GM23248 (cell line): ENCODE results near the gene RAD51B. TPM values are rescaled to one million over a fixed set of nuclear protein-coding genes. Genes with fewer than 3 reads are reported as not detected.
A peak's percentile ranks its signal among the peaks of the same experiment; 100 is the strongest.

ENCODE experiments used
- DNase-seq: peaks from one replicate; pipeline ENCODE4 v3.0.0-alpha.2; 2015
- H2AFZ ChIP-seq: fragments of 200-600 bp; sonication (generic); 2 replicates; pipeline ENCODE4 v1.6.1; 2016; ENCODE audit warnings: antibody characterized with exemption
- H3F3A ChIP-seq: fragments of 200-600 bp; sonication (generic); 2 replicates; pipeline ENCODE4 v1.6.1; 2016; ENCODE audit warnings: mild to moderate bottlenecking, antibody characterized with exemption, mixed run types; ENCODE audit not compliant: insufficient read depth
- H3K27ac ChIP-seq: fragments of 200-600 bp; sonication (generic); 2 replicates; pipeline ENCODE4 v1.5.1; 2016; ENCODE audit warnings: mild to moderate bottlenecking
- H3K27me3 ChIP-seq: fragments of 200-600 bp; sonication (generic); replicated peaks from 2 replicates; pipeline ENCODE4 v1.6.1; 2016; ENCODE audit warnings: mild to moderate bottlenecking; ENCODE audit not compliant: insufficient read depth
- H3K36me3 ChIP-seq: fragments of 200-600 bp; sonication (generic); 2 replicates; pipeline ENCODE4 v1.6.1; 2016; ENCODE audit warnings: low read depth, mild to moderate bottlenecking
- H3K4me1 ChIP-seq: fragments of 200-600 bp; sonication (generic); 2 replicates; pipeline ENCODE4 v1.6.1; 2016; ENCODE audit warnings: mild to moderate bottlenecking; ENCODE audit not compliant: insufficient read depth
- H3K4me2 ChIP-seq: fragments of 200-600 bp; sonication (generic); one replicate; pipeline ENCODE4 v1.6.1; 2016; ENCODE audit warnings: mild to moderate bottlenecking; ENCODE audit not compliant: unreplicated experiment
- H3K4me3 ChIP-seq: fragments of 200-600 bp; sonication (generic); 2 replicates; pipeline ENCODE4 v1.5.1; 2016; ENCODE audit warnings: mild to moderate bottlenecking
- H3K79me2 ChIP-seq: fragments of 200-600 bp; sonication (generic); 2 replicates; pipeline ENCODE4 v1.6.1; 2016; ENCODE audit warnings: mild to moderate bottlenecking; ENCODE audit not compliant: insufficient read depth
- H3K9ac ChIP-seq: fragments of 200-600 bp; sonication (generic); 2 replicates; pipeline ENCODE4 v1.6.1; 2016; ENCODE audit warnings: mild to moderate bottlenecking
- H3K9me2 ChIP-seq: fragments of 200-600 bp; sonication (generic); 2 replicates; pipeline ENCODE4 v1.6.1; 2016; ENCODE audit warnings: mixed run types, mild to moderate bottlenecking, moderate library complexity; ENCODE audit not compliant: insufficient read depth
- H3K9me3 ChIP-seq: fragments of 200-600 bp; sonication (generic); one replicate; pipeline ENCODE4 v1.6.1; 2017; ENCODE audit warnings: low read depth
- H4K20me1 ChIP-seq: fragments of 200-600 bp; sonication (generic); 2 replicates; pipeline ENCODE4 v1.6.0; 2016; ENCODE audit not compliant: insufficient read depth
- EZH2 ChIP-seq: fragments of 200-600 bp; sonication (generic); IDR thresholded peaks from 2 replicates; pipeline ENCODE4 v1.6.1; 2018; ENCODE audit warnings: antibody characterized with exemption, mild to moderate bottlenecking; ENCODE audit not compliant: insufficient read depth, poor library complexity, severe bottlenecking
- EZH2phosphoT487 ChIP-seq: fragments of 200-600 bp; sonication (generic); IDR thresholded peaks from 2 replicates; pipeline ENCODE4 v1.6.1; 2018; ENCODE audit warnings: antibody characterized with exemption, moderate library complexity, mild to moderate bottlenecking, low read depth; ENCODE audit not compliant: insufficient read depth
- WGBS, 2 experiments: methylation state at CpG; one replicate each; pipeline ENCODE4 v1.1.6; 2015 to 2017; ENCODE audit warnings: low lambda C conversion rate in 2 of 2, low coverage in 1 of 2; ENCODE audit errors: missing lambda C conversion rate in 2 of 2; 5-methylcytosine and 5-hydroxymethylcytosine counted together
- in situ Hi-C: fragments of 300-500 bp; cut with MboI; formaldehyde crosslinking; loops from 2 replicates; pipeline ENCODE4 v1.15.0; 2020
- polyA plus RNA-seq: library from polyadenylated mRNA; unstranded; fragments of >200 nt; fragmentation: Nextera tagmentation; extraction: Ambion mirVana; gene quantifications from 2 replicates; pipeline ENCODE4 v1.2.1, GENCODE V29; 2016
- total RNA-seq: library from RNA; depleted of rRNA; stranded (reverse); fragments of >200 nt; shearing (Covaris generic); gene quantifications from 2 replicates; pipeline ENCODE4 v1.2.3, GENCODE V29; 2014

RAD51B gene
- total and polyA plus RNA-seq, 2 experiments from 2014 or later = 4.0 to 8.8 TPM

- Histone ChIP-seq H3K4me1 (peaks cover 4% of the 10 kb centered on the region; the same call in 1 of the 2 replicates), H3K79me2 (no peaks in the 10 kb centered on the region), H3K4me3 (no peak overlapping the region), H3K9ac (no peak overlapping the region), H3K9me3 (no peaks in the 10 kb centered on the region), H3K36me3 (no peaks in the 10 kb centered on the region), H4K20me1 (no peaks in the 10 kb centered on the region), H2AFZ (no peak overlapping the region), H3K9me2 (no peaks in the 10 kb centered on the region), H3K4me2 (no peak overlapping the region), H3K27ac (no peak overlapping the region), H3F3A (no peaks in the 10 kb centered on the region), H3K27me3 (no peaks in the 10 kb centered on the region)
- DNase-seq = no peak
- 91 to 92% methylated on average over 5 of the region's 5 CpGs for WGBS, 2 experiments
- no peak for TF ChIP-seq EZH2
- TF ChIP-seq EZH2phosphoT487 = no peak
- in situ Hi-C loops = no loop called here
These were observed 261.9 kb downstream of the RAD51B start for GRCh38 chr14:68081489-68081888.

DNA sequence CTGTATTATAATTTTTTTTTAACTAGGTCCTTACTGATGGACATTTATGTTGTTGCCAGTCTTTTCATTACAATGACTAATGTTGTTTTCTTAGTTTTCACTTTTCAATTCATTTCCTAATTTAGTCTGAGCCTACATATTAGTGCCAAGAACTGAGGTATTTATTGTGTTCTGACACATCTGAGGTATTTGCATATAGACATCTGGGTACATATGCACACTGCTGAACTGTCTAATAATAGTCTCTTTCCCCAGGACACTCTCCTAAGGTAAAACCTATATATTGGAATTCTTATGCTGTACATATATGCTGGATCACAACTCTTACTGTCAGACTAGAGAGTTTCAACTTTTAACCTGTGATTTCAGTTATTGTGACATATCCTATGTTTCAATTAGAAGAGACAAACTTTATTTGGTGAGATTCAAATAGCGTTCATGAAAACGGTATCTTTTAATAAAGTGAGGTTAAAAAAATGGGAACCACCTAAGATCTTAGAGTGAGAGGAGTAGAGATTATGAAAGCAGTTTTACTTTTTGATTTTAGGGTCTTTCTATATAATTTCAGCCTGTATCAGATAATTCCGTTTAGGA lies 263.2 kb downstream of the RAD51B start:
- Histone ChIP-seq H3K36me3 (no peaks in the 10 kb centered on the region), H3K27me3 (no peaks in the 10 kb centered on the region), H3K79me2 (no peaks in the 10 kb centered on the region), H3K9me3 (no peaks in the 10 kb centered on the region), H3K4me2 (no peak overlapping the region), H3K9ac (no peak overlapping the region), H3K4me1 (no peaks in the 10 kb centered on the region), H3K27ac (no peak overlapping the region), H2AFZ (no peak overlapping the region), H3K4me3 (no peak overlapping the region), H3K9me2 (no peaks in the 10 kb centered on the region), H4K20me1 (no peaks in the 10 kb centered on the region), H3F3A (no peaks in the 10 kb centered on the region)
- 99% methylated on average over 3 of the region's 3 CpGs for WGBS, 2 experiments
- no peak for DNase-seq
- in situ Hi-C loops = no loop called here
- TF ChIP-seq EZH2phosphoT487 = no peak
- TF ChIP-seq EZH2 = no peak

DNA sequence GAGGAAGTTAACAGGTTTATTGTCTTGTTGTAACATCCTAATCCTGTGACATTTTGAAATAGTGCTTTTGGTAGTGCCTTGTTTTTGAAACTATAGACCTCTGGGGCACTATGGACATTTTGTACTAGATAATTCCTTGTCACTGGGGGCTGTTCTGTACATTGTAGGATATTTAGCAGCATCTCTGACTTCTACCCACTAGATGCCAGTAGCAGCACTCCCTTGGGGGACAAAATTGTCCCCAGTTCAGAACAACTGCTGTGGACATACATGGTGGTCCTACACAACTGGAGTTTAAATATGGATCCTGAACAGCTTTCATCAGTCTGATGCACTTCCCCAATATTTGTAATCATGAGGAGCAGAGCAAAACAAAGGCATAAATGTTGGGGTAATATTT lies 264.7 kb downstream of the RAD51B start:
- no peaks in the 10 kb centered on the region for H3K79me2 ChIP-seq
- no peak overlapping the region for H3K27ac ChIP-seq
- H4K20me1 ChIP-seq = no peaks in the 10 kb centered on the region
- no peaks in the 10 kb centered on the region for H3K9me3 ChIP-seq
- no peak overlapping the region for H2AFZ ChIP-seq
- DNase-seq = peak; percentile 10
- no peak overlapping the region for H3K4me2 ChIP-seq
- TF ChIP-seq EZH2phosphoT487 (no peak), EZH2 (no peak)
- 0 out of 2 replicates have a peak, but pooled peaks cover 6% of the 10 kb centered on the region for H3K4me1 ChIP-seq
- H3K9me2 ChIP-seq = no peaks in the 10 kb centered on the region
- in situ Hi-C loops = no loop called here
- H3K9ac ChIP-seq = no peak overlapping the region
- no peak overlapping the region for H3K4me3 ChIP-seq
- no peaks in the 10 kb centered on the region for H3K36me3 ChIP-seq
- no peaks in the 10 kb centered on the region for H3F3A ChIP-seq
- no peaks in the 10 kb centered on the region for H3K27me3 ChIP-seq

- H4K20me1 ChIP-seq = no peaks in the 10 kb centered on the region
- no peak overlapping the region for H3K4me2 ChIP-seq
- 0 out of 2 replicates have a peak, but pooled peaks cover 6% of the 10 kb centered on the region for H3K4me1 ChIP-seq
- no peak overlapping the region for H2AFZ ChIP-seq
- no peak overlapping the region for H3K4me3 ChIP-seq
- H3K9me3 ChIP-seq = no peaks in the 10 kb centered on the region
- no peak overlapping the region for H3K27ac ChIP-seq
- no peaks in the 10 kb centered on the region for H3K27me3 ChIP-seq
- no peaks in the 10 kb centered on the region for H3F3A ChIP-seq
- 86 to 89% methylated on average over 8 of the region's 8 CpGs for WGBS, 2 experiments
- H3K9ac ChIP-seq = no peak overlapping the region
- in situ Hi-C loops = no loop called here
- no peak for DNase-seq
- no peaks in the 10 kb centered on the region for H3K9me2 ChIP-seq
- H3K79me2 ChIP-seq = no peaks in the 10 kb centered on the region
- no peaks in the 10 kb centered on the region for H3K36me3 ChIP-seq
- TF ChIP-seq EZH2phosphoT487 (no peak), EZH2 (no peak)
These were observed 266.2 kb downstream of the RAD51B start for GRCh38 chr14:68085742-68086141.

GRCh38 chr14:68088451-68088854 lies 268.9 kb downstream of the RAD51B start:
- Histone ChIP-seq H3F3A (no peaks in the 10 kb centered on the region), H3K36me3 (no peaks in the 10 kb centered on the region), H3K4me3 (no peak overlapping the region), H3K27me3 (no peaks in the 10 kb centered on the region), H3K9ac (no peak overlapping the region), H3K79me2 (no peaks in the 10 kb centered on the region), H4K20me1 (no peaks in the 10 kb centered on the region), H3K27ac (no peak overlapping the region), H3K9me2 (no peaks in the 10 kb centered on the region), H3K4me1 (0 out of 2 replicates have a peak, but pooled peaks cover 6% of the 10 kb centered on the region), H3K9me3 (no peaks in the 10 kb centered on the region), H3K4me2 (no peak overlapping the region), H2AFZ (peak overlapping the region; percentile 48)
- no peak for TF ChIP-seq EZH2phosphoT487
- TF ChIP-seq EZH2 = no peak
- WGBS, 2 experiments = 45 to 57% methylated on average over 4 to 5 of the region's 5 CpGs
- no peak for DNase-seq
- in situ Hi-C loops = no loop called here
